HG03354 (cell line): ENCODE measurements around the gene STX7.
A peak's percentile ranks its signal among the peaks of the same experiment; 100 is the strongest.

Experiments used
- ATAC-seq: cut with Tn5 transposase; IDR thresholded peaks from one replicate; pipeline ENCODE4 v1.9.1; 2021; ENCODE audit warnings: mild to moderate bottlenecking; ENCODE audit not compliant: unreplicated experiment, poor library complexity, severe bottlenecking

The STX7 gene

DNA sequence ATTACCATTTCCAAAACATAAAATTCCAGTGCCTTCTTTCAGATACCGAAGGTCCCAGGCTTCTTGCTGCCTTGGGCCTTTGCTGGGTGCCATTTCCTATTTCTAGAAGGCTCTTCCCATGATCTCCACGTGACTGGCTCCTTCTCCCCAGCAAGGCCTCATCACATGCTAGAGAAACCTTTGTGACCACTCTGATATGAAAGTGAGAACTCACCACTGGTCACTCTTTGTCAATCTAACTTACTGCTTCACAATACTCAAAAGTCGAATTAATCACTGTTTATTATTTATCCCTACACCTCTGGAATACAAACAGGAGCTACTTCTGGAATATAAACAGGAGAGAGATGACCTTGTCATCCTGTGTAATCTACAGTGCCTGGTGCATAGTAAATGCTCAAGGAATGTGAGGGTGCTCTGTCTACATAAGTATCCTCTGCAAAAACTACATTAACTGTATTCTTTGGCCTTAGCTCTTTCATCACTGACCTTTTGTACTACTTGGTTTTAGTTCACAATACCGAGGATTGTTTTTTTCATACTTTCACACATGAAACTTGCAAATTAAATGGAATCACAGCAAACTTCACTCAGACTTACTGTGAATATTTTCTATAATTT, 1.6 kb downstream of the STX7 start:
- ATAC-seq, result no peak

DNA sequence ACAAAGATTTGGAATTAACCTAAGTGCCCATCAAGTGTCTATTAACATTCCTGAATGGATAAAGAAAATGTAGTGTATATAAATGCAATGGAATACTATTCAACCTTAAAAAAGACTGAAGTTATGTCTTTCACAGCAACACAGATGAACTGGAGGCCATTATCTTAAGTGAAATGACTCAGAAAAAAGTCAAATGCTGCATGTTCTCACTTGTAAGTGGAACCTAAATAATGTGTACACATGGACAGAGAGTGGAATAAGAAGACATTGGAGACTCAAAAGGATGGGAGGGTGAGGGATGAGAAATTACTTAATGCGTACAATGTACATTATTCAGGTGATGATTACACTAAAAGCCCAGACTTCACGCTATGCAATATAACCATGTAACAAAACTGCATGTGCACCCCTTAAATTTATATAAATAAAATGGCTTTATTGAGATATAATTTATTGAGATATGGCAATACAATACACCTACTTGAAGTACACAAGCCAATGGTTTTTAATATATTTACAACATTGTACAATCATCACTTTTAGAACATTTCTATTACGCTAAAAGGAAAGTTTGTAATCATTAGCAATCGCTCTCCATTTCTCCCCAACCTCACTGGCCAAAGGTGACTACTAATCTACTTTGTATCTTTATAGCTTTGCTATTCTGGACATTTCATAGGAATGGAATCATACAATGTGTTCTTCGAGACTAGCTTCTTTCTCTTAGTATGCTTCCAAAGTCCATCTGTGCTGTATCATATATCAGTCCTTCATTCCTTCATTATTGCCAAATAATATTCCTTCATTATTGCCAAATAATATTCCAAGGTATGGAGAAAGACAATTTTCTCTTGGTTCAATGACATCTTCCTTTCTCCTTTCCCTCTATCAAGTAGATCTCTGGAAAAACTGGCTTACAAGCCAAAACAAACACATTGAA, 5.8 kb downstream of the STX7 start:
- no peak for ATAC-seq

DNA sequence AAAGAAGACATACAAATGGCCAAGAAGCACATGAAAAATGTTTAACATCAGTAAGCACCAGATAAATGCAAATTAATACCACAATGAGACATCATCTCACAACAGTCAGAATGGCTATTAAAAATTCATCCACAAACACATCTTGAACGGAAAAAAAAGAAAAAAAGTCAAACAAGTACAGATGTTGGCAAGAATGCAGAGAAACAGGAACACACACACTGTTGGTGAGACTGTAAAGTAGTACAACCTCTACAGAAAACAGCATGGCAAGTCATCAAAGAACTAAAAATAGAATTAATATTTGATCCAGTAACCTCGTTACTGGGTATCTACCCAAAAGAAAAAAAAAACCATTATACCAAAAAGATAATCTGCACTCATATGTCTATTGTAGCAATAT, 6.5 kb downstream of the STX7 start:
- no peak for ATAC-seq

DNA sequence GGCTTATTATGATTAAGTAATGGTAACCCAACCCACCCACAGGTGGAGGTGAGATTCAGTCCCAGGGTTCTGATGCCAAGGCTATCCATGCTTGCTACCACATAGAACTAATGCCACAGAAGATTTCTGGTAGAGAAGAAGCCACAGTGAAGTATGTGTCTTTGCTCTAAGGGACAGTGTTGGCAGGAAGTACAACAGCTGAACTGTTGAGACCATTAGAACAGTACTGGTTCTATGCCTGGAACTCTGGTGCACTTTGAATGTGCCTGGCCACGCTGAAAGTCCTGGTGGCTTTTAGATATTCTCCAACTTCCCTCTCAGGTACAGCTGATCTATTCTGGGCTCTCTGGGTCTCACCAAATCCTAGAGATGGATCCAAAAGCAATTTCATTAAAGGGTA, 7.8 kb downstream of the STX7 start:
- peak; percentile 36 for ATAC-seq

DNA sequence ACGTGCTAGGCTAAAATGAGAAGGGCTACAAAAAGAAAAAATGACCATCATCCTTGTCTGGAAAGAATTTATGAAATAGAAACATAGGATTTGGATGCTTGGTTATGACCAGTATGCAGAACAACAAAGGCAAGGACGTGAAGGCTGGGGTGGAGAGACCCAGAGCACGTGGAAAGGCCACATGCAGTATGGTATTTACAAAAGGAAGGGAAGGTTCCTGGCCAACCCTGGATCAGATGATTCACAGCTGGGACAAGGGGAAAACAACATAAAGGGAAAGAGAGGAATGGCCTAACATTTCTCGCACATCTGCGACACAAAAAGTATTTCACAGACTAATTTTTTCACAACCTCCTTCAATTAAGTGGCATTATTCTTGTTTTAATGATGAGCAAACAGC, 8.2 kb downstream of the STX7 start:
- no peak for ATAC-seq

DNA sequence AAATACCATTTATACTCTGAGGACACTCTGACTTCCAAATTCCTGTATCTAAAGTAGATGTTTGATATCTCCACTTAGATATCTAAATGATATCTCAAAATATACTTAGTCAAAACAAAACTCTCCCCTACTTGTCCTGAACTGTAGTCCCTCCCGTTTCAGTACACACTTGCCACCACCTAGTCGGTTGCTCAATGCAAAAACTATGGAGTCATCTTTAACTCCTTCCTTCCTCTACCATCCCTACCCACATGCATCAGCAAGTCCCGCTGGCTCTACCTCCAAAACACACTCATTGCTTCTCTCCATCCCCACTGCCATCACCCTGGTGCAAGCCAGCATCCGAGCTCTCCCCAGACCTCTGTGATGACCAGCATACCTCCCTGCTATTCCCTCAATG, 13.2 kb downstream of the STX7 start:
- ATAC-seq, result no peak

DNA sequence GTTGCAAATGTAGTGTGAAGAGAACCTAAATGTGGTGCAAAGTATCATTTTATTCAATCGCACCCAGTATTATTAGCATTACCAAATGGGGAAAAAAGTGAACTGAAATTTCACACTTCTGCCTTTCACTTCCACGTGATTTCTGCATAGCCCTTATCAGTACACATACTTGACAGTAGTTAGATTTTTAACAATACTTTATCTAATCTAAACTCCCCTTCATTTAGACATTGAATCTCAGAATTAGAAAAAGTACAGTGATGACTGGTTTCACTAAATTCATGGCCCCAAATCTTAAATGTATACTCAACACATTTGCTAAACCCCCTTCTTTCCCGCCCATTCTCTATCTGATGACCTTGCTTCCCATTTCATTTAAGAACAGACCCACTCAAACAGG, 14.3 kb downstream of the STX7 start:
- ATAC-seq, result peak; percentile 67

DNA sequence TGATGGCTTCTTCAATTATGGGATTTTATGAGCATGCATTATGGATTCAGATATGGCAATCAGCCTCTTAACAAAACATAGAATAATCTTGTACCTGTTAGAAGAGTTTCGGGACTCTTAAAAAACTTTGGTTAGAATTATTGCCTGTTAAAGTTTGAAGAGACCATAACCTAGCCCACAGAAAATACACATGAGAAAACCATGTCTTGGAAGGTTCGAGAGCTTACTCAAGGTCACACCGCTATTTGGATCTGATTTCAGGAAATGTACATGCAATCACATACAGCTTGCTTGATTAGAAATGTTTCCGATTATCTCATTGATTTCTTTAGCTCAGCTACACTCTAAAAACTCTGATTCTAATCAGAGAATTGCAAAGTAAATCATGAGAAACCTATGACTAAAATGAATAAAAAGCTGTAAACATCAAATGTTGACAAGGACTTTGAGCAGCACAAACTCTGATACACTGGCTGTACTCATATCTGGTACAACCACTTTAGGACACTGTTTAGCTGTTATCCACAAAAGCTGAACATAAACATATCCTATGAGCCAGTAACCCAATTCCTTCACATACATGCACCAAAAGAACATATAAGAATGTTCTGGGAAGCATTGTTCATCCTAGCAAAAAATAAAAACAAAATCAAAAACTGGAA, 16.3 kb downstream of the STX7 start:
- ATAC-seq, result no peak

DNA sequence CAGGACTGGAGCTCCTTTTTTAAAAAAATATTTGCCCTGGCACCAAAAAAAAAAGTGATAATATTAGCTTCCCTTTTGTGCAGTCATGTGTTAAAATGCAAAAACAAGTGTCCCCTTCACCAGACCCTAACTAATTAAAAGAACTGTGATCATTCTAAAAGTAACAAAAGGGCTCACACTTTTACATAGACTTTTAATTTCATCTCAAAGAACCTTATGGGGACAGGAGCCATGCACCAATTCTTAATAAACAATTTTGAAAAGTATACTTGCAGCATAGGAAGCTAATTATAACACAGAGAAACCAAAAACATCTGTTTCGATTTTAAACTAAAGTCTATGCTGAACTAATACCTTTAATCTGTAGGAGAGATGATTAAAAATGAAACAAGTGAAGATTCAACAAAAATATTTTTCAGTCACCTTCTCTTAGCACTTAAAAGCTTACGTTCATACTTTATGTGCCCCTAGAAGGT, 17.3 kb downstream of the STX7 start:
- ATAC-seq, result peak; percentile 52

DNA sequence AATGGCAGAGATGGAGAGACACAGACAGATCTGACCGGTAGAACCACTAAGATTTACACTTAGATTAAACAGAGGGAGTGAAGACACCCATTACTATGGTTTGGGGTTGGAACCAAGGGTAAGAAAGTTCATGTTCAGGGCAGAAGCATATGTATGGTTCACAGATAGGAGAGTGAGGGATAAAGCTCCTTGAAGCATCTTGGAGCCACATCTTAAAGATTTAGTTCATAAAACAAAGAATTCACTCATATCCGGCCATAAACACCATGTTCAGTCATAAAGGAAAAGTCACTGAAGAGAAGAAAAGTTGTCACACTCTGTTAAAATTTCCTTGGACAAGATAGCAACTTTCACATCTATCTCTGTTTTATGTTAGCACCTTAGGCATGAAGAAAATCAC, 18.0 kb downstream of the STX7 start:
- ATAC-seq, result no peak

DNA sequence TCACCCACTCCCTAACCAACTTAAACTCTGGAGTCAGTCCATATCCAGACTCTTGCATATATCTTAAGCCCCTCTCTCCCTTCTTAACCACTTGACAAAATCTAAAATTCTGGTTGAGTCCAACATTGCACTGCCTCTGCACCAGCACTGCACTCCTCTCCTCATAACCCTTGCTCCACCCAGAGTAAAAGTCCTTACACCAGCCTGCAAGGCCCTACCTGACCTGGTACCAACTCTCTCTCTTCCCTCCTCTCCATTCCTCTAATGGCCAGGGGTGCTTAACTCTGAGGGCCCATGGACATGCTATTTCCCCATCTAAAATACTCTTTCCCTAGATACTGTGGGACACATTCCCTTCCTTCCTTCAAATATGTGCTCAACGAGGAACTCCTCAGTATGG, 21.0 kb downstream of the STX7 start:
- no peak for ATAC-seq

DNA sequence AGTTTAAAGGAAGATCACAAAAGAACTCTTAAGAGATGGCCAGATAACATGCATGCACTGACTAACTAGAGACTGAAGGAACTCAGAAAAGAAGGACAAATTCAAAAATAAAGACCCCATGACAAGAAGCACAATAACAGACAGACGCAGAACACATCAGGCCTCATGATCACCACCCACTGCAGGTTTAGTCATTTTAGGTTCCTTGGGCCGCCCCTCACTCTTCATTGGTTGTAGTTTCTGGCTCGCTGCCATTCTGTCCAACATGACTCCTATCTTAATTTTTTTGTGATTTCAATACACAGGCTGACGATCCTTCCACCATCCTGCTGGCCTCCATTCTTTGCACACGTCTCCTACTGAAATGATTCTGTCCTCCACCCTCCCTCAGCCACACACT, 21.6 kb downstream of the STX7 start:
- ATAC-seq, result no peak

DNA sequence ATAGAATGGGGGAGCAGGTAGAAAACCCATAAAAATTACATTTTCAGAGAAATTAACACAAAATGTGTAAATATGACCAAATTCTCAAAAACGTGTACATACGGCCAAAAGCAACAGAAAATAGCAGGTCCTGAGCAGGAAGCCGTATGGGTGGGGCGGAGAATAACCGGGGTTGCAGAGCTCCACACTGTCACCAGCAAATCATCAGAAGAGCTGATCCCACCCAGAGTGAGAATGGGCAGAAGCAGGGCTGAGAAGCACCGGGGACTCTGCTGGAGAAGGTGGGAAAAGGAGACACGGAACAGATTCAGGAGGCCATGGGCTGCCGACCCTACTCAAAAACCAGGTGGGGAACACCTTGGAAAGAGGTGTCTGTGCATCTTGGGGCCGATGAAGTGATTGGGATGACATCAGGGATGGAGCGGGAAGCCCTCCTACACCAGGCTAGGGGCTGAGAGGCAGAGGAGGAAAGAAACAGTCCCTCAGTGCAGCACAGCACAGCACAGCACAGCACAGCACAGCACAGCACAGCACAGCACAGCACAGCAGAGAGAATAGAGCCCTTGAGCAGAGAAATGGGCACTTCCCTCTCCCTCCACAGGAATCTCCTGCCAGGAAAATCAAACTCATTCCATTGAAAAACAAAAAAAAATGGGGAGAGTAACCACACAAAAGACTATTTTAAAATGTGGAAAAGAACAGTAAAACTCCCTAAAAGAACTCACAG, 22.3 kb downstream of the STX7 start:
- peak; percentile 52 for ATAC-seq

DNA sequence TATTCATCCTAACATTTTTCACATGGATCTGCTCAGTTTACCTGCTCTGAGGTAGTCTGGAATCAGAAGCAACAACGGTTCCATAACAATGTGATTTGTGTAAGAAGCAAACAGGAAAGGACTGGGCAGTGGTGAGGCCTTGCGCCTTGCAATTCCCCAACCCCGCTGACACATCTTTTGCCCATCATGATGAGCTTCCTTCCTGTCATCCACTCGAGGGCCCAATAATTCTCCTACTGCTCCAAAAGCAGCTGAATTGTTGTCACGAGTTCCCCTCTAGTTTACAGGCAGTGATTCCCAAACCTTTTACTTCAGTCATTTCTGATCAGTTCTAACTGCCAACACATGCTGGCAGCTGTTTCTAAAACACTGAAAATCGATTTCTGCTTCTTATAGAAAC, 22.9 kb downstream of the STX7 start:
- ATAC-seq, result peak; percentile 42

DNA sequence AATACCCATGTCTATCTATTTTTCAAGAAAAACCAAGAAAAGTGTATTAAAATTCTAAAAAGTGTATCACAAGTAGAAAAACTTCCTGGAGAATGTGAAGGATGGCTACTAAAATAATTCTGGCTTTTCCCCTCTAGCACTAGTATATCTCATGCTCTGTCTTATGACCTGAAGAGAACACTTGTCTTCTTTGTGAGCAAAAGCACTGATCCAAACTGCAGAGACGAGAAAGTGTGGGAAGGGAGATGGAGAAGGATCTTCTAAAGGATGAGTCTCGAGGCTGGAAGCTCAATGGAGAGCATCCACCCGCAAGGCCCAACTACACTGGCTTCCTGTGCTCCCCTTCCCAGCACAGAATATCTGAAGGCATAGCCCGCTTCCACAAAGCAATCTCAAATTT, 23.5 kb downstream of the STX7 start:
- no peak for ATAC-seq

DNA sequence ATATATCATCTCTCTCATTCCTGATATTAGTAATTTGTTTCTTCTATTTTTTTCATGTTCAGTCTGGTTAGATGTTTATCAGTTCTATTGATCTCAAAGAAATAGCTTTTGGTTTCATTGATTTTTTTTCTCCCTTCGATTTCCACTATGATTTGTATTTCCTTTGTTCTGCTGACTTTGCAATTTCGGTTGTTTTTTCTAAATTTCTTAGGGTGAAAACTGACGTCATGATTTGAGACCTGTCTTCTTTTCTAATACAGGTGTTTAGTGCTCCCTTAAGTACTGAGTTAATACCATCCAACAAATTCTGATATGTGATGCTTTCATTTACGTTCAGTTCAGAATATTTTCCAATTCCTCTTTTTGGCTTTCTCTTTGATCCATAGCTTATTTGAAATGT, 25.2 kb downstream of the STX7 start:
- no peak for ATAC-seq

DNA sequence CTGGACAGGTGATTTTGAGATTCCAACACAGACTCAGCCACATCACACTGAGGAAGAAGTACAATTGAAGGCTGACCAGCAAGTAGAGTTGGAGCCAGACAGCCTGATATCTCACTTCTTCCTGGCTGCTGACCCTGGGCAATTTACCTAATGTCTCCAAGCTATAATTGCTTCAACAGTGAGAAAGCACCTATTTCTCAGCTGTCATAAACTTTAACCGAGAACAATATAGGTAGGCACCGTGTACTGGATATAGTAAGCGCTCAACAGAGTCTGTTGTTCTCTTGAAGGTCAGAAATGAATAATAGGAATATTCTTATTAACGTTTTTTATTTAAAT, 28.3 kb downstream of the STX7 start:
- peak; percentile 26 for ATAC-seq

DNA sequence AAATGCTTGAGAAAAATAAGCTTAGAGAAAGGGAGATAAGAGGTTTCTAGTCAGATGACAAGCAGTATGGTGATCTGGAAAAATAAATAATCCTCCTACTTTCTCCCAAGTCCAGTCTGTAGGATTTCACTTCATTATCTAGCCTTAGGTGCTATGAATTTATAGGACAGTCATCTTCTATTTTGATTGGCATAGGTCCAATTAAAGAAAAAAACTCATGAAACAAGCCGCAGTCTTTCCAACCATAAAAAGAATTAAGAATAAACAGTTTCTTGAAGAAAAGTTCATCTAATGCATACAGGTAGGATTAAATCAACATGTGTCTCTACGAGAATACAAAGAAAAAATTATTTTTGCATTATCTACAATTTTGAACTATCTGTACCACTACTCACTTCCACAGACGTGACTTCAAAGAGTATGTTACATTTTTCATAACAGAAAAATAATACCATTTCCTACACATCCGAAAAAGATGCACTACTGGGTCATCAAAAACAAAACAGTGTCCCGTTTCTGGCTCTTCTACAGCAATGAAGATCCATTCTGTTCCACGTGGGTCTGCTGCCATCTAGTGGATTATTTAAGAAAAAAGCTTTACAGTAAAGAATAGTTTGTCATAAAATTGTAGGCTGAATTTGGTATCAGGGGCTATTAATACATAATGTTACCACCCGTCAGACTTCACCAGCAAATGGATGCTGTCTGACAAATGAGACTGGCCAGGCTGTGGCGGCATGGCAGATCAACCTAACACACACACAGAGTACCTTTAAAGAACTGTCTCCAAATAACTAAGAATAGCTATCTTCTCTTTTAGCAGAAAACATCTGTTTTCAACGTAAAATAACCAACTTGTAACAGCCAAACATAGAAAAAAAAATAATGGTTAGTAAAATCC, 28.9 kb downstream of the STX7 start:
- ATAC-seq, result peak; percentile 84

DNA sequence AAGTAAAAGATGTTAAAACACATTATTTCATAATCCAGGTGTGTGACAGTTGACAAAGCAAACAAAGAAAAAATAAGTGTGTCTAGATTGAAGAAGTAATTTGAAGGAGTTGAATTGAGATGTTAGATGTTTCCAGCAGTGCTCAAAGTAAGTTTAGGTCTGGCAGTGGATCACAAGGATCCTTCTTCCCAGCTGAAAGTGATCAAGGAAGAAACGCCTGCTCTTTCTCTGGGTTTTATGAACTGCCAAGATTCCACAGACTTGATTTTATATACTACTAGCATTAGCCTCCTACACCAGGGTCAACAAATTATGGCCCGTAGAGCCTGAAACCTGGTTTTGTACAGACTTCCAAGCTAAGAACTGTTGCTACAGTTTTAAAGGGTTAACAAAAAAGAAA, 30.3 kb downstream of the STX7 start:
- ATAC-seq, result no peak
